Liver (tissue), 9 donors: ENCODE data around the gene CDCA4. TPM values are rescaled to one million over a fixed set of nuclear protein-coding genes. Genes with fewer than 3 reads are reported as not detected.

Source experiments
- DNase-seq: peaks from one replicate; pipeline ENCODE4 v3.0.0-alpha.2; 2017; ENCODE audit warnings: low spot score
- H3K27ac ChIP-seq, 2 donors: one replicate each; pipeline ENCODE4 v1.7.0; 2013; ENCODE audit warnings: inconsistent platforms in 2 of 2, low read length in 2 of 2, control low read depth in 1 of 2, low read depth in 1 of 2, mild to moderate bottlenecking in 1 of 2
- H3K27me3 ChIP-seq, 4 donors: one replicate each; pipeline versions ENCODE4 v1.6.1 to v1.7.0; 2013; ENCODE audit warnings: low read length in 3 of 4, inconsistent platforms in 1 of 4, mild to moderate bottlenecking in 1 of 4, moderate library complexity in 1 of 4; ENCODE audit not compliant: control insufficient read depth in 4 of 4, insufficient read depth in 4 of 4
- H3K36me3 ChIP-seq, 4 donors: one replicate each; pipeline versions ENCODE4 v1.6.1 to v1.7.0; 2013; ENCODE audit warnings: low read length in 3 of 4, mild to moderate bottlenecking in 3 of 4, low read depth in 1 of 4, moderate library complexity in 1 of 4; ENCODE audit not compliant: control insufficient read depth in 4 of 4, insufficient read depth in 3 of 4
- H3K4me1 ChIP-seq, 4 donors: one replicate each; pipeline versions ENCODE4 v1.6.1 to v1.7.0; 2013; ENCODE audit warnings: low read length in 3 of 4, mild to moderate bottlenecking in 3 of 4, moderate library complexity in 1 of 4; ENCODE audit not compliant: control insufficient read depth in 4 of 4, insufficient read depth in 4 of 4
- H3K4me3 ChIP-seq, 3 donors: one replicate each; pipeline versions ENCODE4 v1.6.1 to v1.7.0; 2013; ENCODE audit warnings: low read length in 3 of 3, control low read depth in 1 of 3, low read depth in 1 of 3, mild to moderate bottlenecking in 1 of 3
- H3K9ac ChIP-seq, 2 donors: one replicate each; pipeline ENCODE4 v1.7.0; 2013; ENCODE audit warnings: low read length in 2 of 2, mild to moderate bottlenecking in 2 of 2, moderate library complexity in 2 of 2, control low read depth in 1 of 2, low read depth in 1 of 2
- H3K9me3 ChIP-seq, 4 donors: one replicate each; pipeline versions ENCODE4 v1.6.1 to v1.7.0; 2013; ENCODE audit warnings: low read length in 3 of 4; ENCODE audit not compliant: control insufficient read depth in 4 of 4
- EGR1 ChIP-seq, 2 donors: IDR thresholded peaks; 2 replicates each; pipeline ENCODE4 v1.6.1; 2016 to 2018; ENCODE audit warnings: antibody characterized with exemption in 2 of 2, low read depth in 2 of 2
- FOXA2 ChIP-seq: IDR thresholded peaks from 2 replicates; pipeline ENCODE4 v1.6.1; 2016; ENCODE audit warnings: antibody characterized with exemption
- HNF4A ChIP-seq, 2 donors: conservative IDR thresholded peaks; 2 replicates each; pipeline ENCODE4 v1.6.1; 2016; ENCODE audit warnings: antibody characterized with exemption in 2 of 2, mild to moderate bottlenecking in 2 of 2
- HNF4G ChIP-seq: IDR thresholded peaks from 2 replicates; pipeline ENCODE4 v1.6.1; 2016; ENCODE audit warnings: antibody characterized with exemption
- JUND ChIP-seq, 2 donors: IDR thresholded peaks; 2 replicates each; pipeline ENCODE4 v1.6.1; 2016; ENCODE audit warnings: antibody characterized with exemption in 2 of 2
- NR2F2 ChIP-seq: IDR thresholded peaks from 2 replicates; pipeline ENCODE4 v1.6.1; 2016; ENCODE audit warnings: antibody characterized with exemption
- RAD21 ChIP-seq, 2 donors: IDR thresholded peaks; 2 replicates each; pipeline ENCODE4 v1.6.1; 2016; ENCODE audit warnings: antibody characterized with exemption in 2 of 2, mild to moderate bottlenecking in 2 of 2
- RXRA ChIP-seq, 2 donors: IDR thresholded peaks; 2 replicates each; pipeline ENCODE4 v1.6.1; 2017 to 2018; ENCODE audit warnings: antibody characterized with exemption in 2 of 2, mild to moderate bottlenecking in 1 of 2
- SP1 ChIP-seq: IDR thresholded peaks from 2 replicates; pipeline ENCODE4 v1.6.1; 2018; ENCODE audit warnings: antibody characterized with exemption, mild to moderate bottlenecking
- YY1 ChIP-seq: IDR thresholded peaks from 2 replicates; pipeline ENCODE4 v1.6.1; 2016; ENCODE audit warnings: antibody characterized with exemption, mild to moderate bottlenecking
- WGBS: extraction: QIAGEN DNeasy Blood & Tissue Kit; methylation state at CpG from one replicate; pipeline ENCODE4 v1.1.7; 2013; 5-methylcytosine and 5-hydroxymethylcytosine counted together
- polyA plus RNA-seq, 2 donors: library from polyadenylated mRNA; stranded (reverse) in 1 of 2; unstranded in 1 of 2; fragments of 200-250 nt in 1 of 2; fragments of >200 nt in 1 of 2; fragmentation: Nextera tagmentation in 1 of 2; extraction: Ambion mirVana in 1 of 2; gene quantifications; one replicate each; pipeline versions ENCODE4 v1.2.1 to v1.2.3, GENCODE V29; 2013 to 2015
- total RNA-seq, 2 donors: library from RNA; depleted of rRNA; stranded (reverse); fragments of >200 nt; gene quantifications; one replicate each; pipeline ENCODE4 v1.2.3, GENCODE V29; 2014
- TF ChIP-seq, protein P1 (sequence below): IDR thresholded peaks from 2 replicates; pipeline ENCODE4 v1.6.1; 2016; ENCODE audit warnings: antibody characterized with exemption
- TF ChIP-seq, protein P2 (sequence below): IDR thresholded peaks from 2 replicates; pipeline ENCODE4 v1.6.1; 2016; ENCODE audit warnings: antibody characterized with exemption
- TF ChIP-seq, protein P3 (sequence below): IDR thresholded peaks from 2 replicates; pipeline ENCODE4 v1.6.1; 2016; ENCODE audit warnings: antibody characterized with exemption, mild to moderate bottlenecking
- TF ChIP-seq, protein P4 (sequence below): fragments of 150-350 bp; IDR thresholded peaks from 2 replicates; pipeline ENCODE4 v1.5.1; 2017; ENCODE audit warnings: improper control_type of control experiment, low read depth, low read length; ENCODE audit not compliant: missing input control
- donor health status: healthy.
- donor health status: healthy.
- donor health status: healthy.
- donor health status: healthy.
- donor health status: healthy.

The CDCA4 gene
- total and polyA plus RNA-seq, 4 donors: 1.2 to 34.5 (median 2.7) TPM

DNA sequence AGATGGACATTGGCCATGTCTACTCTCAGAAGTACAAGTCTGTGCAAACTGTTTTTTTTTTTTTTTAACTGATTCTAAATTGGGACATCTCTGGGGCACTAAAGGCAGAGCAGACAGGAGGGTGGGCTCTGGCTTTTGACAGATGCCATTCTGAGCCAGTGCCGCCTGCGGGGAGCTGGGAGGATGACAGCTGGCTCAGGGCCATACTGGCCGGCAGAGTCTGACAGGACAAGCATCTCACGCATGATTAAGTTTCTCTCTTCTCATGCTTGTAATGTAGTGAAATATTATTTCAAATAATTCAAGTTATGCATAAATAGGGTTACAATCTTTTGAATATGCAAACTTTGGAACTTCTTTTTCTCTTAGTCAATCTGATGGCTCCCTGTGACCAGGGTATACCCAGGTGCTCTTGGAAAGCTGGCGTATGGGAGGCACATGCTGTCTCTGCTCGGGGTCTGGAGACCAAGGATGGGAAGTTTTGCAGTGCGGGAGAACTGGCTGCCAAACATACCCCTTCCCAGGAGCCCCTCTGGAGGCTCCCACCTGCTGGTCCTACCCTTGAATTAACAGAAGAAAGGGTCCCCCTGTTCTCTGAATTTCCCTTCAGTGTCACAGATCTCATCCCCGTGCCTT is 7.6 kb downstream of the CDCA4 start:
- Histone ChIP-seq H3K4me1 (no peaks in the 10 kb centered on the region), H3K9me3 (no peaks in the 10 kb centered on the region), H3K4me3 (no peak overlapping the region), H3K9ac (no peak overlapping the region), H3K36me3 (peaks cover 0 to 15% (median under 1%) of the 10 kb centered on the region in 4 donors), H3K27me3 (no peaks in the 10 kb centered on the region), H3K27ac (no peak overlapping the region)
- 64% methylated on average over 8 of the region's 8 CpGs for WGBS
- no peak for DNase-seq
- no peak for TF ChIP-seq RAD21 (IDR thresholded peaks at IDR 0.05)
- TF ChIP-seq JUND (IDR thresholded peaks at IDR 0.05): no peak
- TF ChIP-seq, protein P1, sequence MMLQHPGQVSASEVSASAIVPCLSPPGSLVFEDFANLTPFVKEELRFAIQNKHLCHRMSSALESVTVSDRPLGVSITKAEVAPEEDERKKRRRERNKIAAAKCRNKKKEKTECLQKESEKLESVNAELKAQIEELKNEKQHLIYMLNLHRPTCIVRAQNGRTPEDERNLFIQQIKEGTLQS: no peak
- TF ChIP-seq SP1: no peak
- TF ChIP-seq NR2F2: no peak
- TF ChIP-seq RXRA (IDR thresholded peaks at IDR 0.05): no peak
- TF ChIP-seq EGR1 (IDR thresholded peaks at IDR 0.05; ENCODE audit: low read depth in 2 of 2): no peak
- TF ChIP-seq HNF4A (conservative IDR thresholded peaks at IDR 0.05): no peak
- TF ChIP-seq, protein P2, sequence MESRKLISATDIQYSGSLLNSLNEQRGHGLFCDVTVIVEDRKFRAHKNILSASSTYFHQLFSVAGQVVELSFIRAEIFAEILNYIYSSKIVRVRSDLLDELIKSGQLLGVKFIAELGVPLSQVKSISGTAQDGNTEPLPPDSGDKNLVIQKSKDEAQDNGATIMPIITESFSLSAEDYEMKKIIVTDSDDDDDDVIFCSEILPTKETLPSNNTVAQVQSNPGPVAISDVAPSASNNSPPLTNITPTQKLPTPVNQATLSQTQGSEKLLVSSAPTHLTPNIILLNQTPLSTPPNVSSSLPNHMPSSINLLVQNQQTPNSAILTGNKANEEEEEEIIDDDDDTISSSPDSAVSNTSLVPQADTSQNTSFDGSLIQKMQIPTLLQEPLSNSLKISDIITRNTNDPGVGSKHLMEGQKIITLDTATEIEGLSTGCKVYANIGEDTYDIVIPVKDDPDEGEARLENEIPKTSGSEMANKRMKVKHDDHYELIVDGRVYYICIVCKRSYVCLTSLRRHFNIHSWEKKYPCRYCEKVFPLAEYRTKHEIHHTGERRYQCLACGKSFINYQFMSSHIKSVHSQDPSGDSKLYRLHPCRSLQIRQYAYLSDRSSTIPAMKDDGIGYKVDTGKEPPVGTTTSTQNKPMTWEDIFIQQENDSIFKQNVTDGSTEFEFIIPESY: no peak
- TF ChIP-seq YY1: no peak

DNA sequence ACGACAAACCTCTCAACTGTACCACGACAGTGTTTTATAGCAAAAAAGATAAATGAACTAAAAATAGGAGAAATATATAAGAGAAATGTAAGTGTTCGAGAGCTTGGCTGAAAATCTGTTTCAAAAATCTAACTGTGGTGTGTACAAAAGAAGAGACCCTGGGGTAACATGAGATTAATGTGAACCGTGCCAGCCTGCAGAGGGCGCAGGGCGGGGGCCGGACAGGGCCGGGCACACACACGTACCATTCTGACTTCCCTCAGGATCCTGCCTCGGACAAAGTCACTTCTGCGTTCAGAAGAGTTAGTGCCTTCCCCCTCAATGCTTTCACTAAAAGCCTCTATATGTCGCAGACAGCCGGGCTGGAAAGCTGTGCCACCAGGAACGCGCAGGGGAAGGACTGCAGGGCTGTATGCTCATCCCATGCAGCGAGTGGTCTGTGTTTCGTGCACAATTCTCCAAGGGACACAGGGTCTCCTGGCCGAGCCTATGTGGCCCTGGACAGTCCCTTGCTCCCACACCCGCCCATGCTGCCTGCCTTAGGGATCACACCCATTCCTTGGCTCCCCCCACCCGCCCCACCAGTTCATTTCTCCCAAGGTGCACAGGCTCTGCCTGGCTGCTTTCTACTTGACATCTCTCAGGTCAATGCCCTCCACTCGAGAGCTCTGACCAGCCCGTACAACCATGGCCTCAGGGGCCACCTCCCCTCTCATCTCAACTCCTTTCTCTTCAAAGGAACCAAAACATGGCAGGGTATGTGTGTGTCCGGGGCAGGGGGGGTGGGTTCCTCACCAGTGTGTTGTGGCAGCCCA is 8.5 kb downstream of the CDCA4 start:
- peaks cover 0 to 17% (median under 1%) of the 10 kb centered on the region in 4 donors for H3K36me3 ChIP-seq
- TF ChIP-seq NR2F2: no peak
- TF ChIP-seq, protein P3, sequence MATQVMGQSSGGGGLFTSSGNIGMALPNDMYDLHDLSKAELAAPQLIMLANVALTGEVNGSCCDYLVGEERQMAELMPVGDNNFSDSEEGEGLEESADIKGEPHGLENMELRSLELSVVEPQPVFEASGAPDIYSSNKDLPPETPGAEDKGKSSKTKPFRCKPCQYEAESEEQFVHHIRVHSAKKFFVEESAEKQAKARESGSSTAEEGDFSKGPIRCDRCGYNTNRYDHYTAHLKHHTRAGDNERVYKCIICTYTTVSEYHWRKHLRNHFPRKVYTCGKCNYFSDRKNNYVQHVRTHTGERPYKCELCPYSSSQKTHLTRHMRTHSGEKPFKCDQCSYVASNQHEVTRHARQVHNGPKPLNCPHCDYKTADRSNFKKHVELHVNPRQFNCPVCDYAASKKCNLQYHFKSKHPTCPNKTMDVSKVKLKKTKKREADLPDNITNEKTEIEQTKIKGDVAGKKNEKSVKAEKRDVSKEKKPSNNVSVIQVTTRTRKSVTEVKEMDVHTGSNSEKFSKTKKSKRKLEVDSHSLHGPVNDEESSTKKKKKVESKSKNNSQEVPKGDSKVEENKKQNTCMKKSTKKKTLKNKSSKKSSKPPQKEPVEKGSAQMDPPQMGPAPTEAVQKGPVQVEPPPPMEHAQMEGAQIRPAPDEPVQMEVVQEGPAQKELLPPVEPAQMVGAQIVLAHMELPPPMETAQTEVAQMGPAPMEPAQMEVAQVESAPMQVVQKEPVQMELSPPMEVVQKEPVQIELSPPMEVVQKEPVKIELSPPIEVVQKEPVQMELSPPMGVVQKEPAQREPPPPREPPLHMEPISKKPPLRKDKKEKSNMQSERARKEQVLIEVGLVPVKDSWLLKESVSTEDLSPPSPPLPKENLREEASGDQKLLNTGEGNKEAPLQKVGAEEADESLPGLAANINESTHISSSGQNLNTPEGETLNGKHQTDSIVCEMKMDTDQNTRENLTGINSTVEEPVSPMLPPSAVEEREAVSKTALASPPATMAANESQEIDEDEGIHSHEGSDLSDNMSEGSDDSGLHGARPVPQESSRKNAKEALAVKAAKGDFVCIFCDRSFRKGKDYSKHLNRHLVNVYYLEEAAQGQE: no peak
- TF ChIP-seq RAD21 (IDR thresholded peaks at IDR 0.05): no peak
- no peak for TF ChIP-seq JUND (IDR thresholded peaks at IDR 0.05)
- no peak for TF ChIP-seq HNF4A (conservative IDR thresholded peaks at IDR 0.05)
- no peak for TF ChIP-seq FOXA2
- no peak for TF ChIP-seq SP1
- TF ChIP-seq RXRA (IDR thresholded peaks at IDR 0.05): no peak
- TF ChIP-seq, protein P4, sequence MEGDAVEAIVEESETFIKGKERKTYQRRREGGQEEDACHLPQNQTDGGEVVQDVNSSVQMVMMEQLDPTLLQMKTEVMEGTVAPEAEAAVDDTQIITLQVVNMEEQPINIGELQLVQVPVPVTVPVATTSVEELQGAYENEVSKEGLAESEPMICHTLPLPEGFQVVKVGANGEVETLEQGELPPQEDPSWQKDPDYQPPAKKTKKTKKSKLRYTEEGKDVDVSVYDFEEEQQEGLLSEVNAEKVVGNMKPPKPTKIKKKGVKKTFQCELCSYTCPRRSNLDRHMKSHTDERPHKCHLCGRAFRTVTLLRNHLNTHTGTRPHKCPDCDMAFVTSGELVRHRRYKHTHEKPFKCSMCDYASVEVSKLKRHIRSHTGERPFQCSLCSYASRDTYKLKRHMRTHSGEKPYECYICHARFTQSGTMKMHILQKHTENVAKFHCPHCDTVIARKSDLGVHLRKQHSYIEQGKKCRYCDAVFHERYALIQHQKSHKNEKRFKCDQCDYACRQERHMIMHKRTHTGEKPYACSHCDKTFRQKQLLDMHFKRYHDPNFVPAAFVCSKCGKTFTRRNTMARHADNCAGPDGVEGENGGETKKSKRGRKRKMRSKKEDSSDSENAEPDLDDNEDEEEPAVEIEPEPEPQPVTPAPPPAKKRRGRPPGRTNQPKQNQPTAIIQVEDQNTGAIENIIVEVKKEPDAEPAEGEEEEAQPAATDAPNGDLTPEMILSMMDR: no peak
- no peak for TF ChIP-seq HNF4G
- H3K9me3 ChIP-seq: no peaks in the 10 kb centered on the region
- DNase-seq: no peak
- 87% methylated on average over 23 of the region's 23 CpGs for WGBS
- no peaks in the 10 kb centered on the region for H3K27me3 ChIP-seq
- no peak overlapping the region for H3K4me3 ChIP-seq
- no peak overlapping the region for H3K27ac ChIP-seq
- H3K4me1 ChIP-seq: no peaks in the 10 kb centered on the region
- no peak overlapping the region for H3K9ac ChIP-seq
